GM23338 (cell line): ENCODE measurements around the gene TNFRSF8. TPM values are rescaled to one million over a fixed set of nuclear protein-coding genes. Genes with fewer than 3 reads are reported as not detected.

ENCODE experiments used
- ATAC-seq: fragments of 200-7000 bp; cut with Tn5 transposase; 3 replicates; pipeline ENCODE4 v1.9.1; 2020
- DNase-seq: peaks from one replicate; pipeline ENCODE4 v3.0.0-alpha.2; 2015; ENCODE audit warnings: low spot score
- H2AFZ ChIP-seq: fragments of 200-600 bp; sonication (generic); 2 replicates; pipeline ENCODE4 v1.8.0; 2016; ENCODE audit warnings: antibody characterized with exemption, mild to moderate bottlenecking, moderate library complexity
- H3F3A ChIP-seq: fragments of 200-600 bp; sonication (generic); replicated peaks from 2 replicates; pipeline ENCODE4 v1.8.0; 2017; ENCODE audit warnings: antibody characterized with exemption, mixed run types, low read depth
- H3K27ac ChIP-seq: fragments of 200-600 bp; sonication (generic); 2 replicates; pipeline ENCODE4 v1.6.1; 2016; ENCODE audit warnings: low read depth
- H3K27me3 ChIP-seq: fragments of 200-600 bp; sonication (generic); 2 replicates; pipeline ENCODE4 v1.8.0; 2016; ENCODE audit warnings: mild to moderate bottlenecking, mixed run types, moderate library complexity; ENCODE audit not compliant: insufficient read depth
- H3K36me3 ChIP-seq: fragments of 200-600 bp; sonication (generic); 2 replicates; pipeline ENCODE4 v1.8.0; 2016; ENCODE audit warnings: mild to moderate bottlenecking; ENCODE audit not compliant: insufficient read depth
- H3K4me1 ChIP-seq: fragments of 200-600 bp; sonication (generic); 2 replicates; pipeline ENCODE4 v1.8.0; 2016; ENCODE audit warnings: mild to moderate bottlenecking, moderate library complexity; ENCODE audit not compliant: insufficient read depth
- H3K4me2 ChIP-seq: fragments of 200-600 bp; sonication (generic); 2 replicates; pipeline ENCODE4 v1.7.1; 2017; ENCODE audit warnings: mixed run types
- H3K4me3 ChIP-seq: fragments of 200-600 bp; sonication (generic); 2 replicates; pipeline ENCODE4 v1.6.1; 2016; ENCODE audit warnings: mixed run types
- H3K79me2 ChIP-seq: fragments of 200-600 bp; sonication (generic); replicated peaks from 2 replicates; pipeline ENCODE4 v1.8.0; 2017; ENCODE audit warnings: mild to moderate bottlenecking; ENCODE audit not compliant: insufficient read depth
- H3K9me2 ChIP-seq: fragments of 200-600 bp; sonication (generic); 2 replicates; pipeline ENCODE4 v1.8.0; 2017; ENCODE audit not compliant: insufficient read depth
- H4K20me1 ChIP-seq: fragments of 200-600 bp; sonication (generic); replicated peaks from 2 replicates; pipeline ENCODE4 v1.8.0; 2017; ENCODE audit warnings: mild to moderate bottlenecking; ENCODE audit not compliant: insufficient read depth
- H3K27ac Mint-ChIP-seq: 2 replicates; pipeline ENCODE4 v1.8.0; 2020; ENCODE audit warnings: inconsistent platforms, mild to moderate bottlenecking, moderate library complexity, mixed read lengths
- H3K27me3 Mint-ChIP-seq: 3 replicates; pipeline ENCODE4 v1.8.0; 2022; ENCODE audit warnings: low read depth, mild to moderate bottlenecking, moderate library complexity, mixed read lengths, inconsistent platforms; ENCODE audit not compliant: insufficient read depth, poor library complexity
- H3K36me3 Mint-ChIP-seq: 3 replicates; pipeline ENCODE4 v1.8.0; 2021; ENCODE audit warnings: low read depth, mild to moderate bottlenecking, inconsistent platforms, moderate library complexity, mixed read lengths
- H3K4me1 Mint-ChIP-seq: 3 replicates; pipeline ENCODE4 v1.8.0; 2020; ENCODE audit warnings: mild to moderate bottlenecking, inconsistent platforms, mixed read lengths
- H3K4me3 Mint-ChIP-seq: 3 replicates; pipeline ENCODE4 v1.8.0; 2021; ENCODE audit warnings: moderate library complexity, mild to moderate bottlenecking, inconsistent platforms, mixed read lengths
- H3K9me3 Mint-ChIP-seq: 3 replicates; pipeline ENCODE4 v1.8.0; 2020; ENCODE audit warnings: moderate library complexity, mild to moderate bottlenecking, inconsistent platforms, mixed read lengths
- CREB1 ChIP-seq: fragments of 250-450 bp; sonication (Bioruptor Pico); IDR thresholded peaks from 2 replicates; pipeline ENCODE4 v1.5.0; 2020; ENCODE audit warnings: low read depth, mild to moderate bottlenecking, moderate library complexity
- CTCF ChIP-seq, 2 experiments: fragments of 200-600 bp in 1 of 2; sonication (generic) in 1 of 2; conservative IDR thresholded peaks; 2 replicates each; pipeline versions ENCODE4 v1.5.1 to v1.6.1; 2016 to 2017; ENCODE audit warnings: antibody characterized with exemption in 2 of 2, low read depth in 2 of 2, mild to moderate bottlenecking in 2 of 2, moderate library complexity in 1 of 2
- ETS1 ChIP-seq: IDR thresholded peaks from 2 replicates; pipeline ENCODE4 v1.6.1; 2016; ENCODE audit warnings: antibody characterized with exemption
- EZH2 ChIP-seq: fragments of 200-600 bp; sonication (generic); IDR thresholded peaks from one replicate; pipeline ENCODE4 v1.8.0; 2017; ENCODE audit warnings: antibody characterized with exemption, mild to moderate bottlenecking, low read depth; ENCODE audit not compliant: unreplicated experiment
- EZH2phosphoT487 ChIP-seq: fragments of 200-600 bp; sonication (generic); IDR thresholded peaks from one replicate; pipeline ENCODE4 v1.8.1; 2018; ENCODE audit warnings: antibody characterized with exemption; ENCODE audit not compliant: unreplicated experiment
- JUNB ChIP-seq: IDR thresholded peaks from one replicate; pipeline ENCODE4 v1.6.1; 2016; ENCODE audit warnings: antibody characterized with exemption; ENCODE audit not compliant: unreplicated experiment
- REST ChIP-seq: IDR thresholded peaks from one replicate; pipeline ENCODE4 v1.6.1; 2018; ENCODE audit warnings: antibody characterized with exemption; ENCODE audit not compliant: unreplicated experiment
- ZNF114 ChIP-seq: fragments of 250-450 bp; sonication (Bioruptor Pico); IDR thresholded peaks from 2 replicates; pipeline ENCODE4 v1.5.0; 2020; ENCODE audit warnings: mild to moderate bottlenecking, moderate library complexity
- ZNF331 ChIP-seq: fragments of 250-450 bp; sonication (Bioruptor Pico); IDR thresholded peaks from 2 replicates; pipeline ENCODE4 v1.5.0; 2020; ENCODE audit warnings: low read depth, mild to moderate bottlenecking, moderate library complexity
- polyA plus RNA-seq: library from polyadenylated mRNA; unstranded; fragments of >200 nt; fragmentation: Nextera tagmentation; extraction: Ambion mirVana; gene quantifications from 2 replicates; pipeline ENCODE4 v1.2.1, GENCODE V29; 2016
- total RNA-seq: library from RNA; depleted of rRNA; stranded (reverse); fragments of >200 nt; shearing (Covaris generic); gene quantifications from 2 replicates; pipeline ENCODE4 v1.2.3, GENCODE V29; 2014

The TNFRSF8 gene
- total and polyA plus RNA-seq, 2 experiments from 2014 or later, result 11.7 to 28.2 TPM

- no peaks in the 10 kb centered on the region; the same call in 1 of the 2 replicates for H4K20me1 ChIP-seq
- Mint-ChIP-seq H3K27me3 (peaks cover 4% of the 10 kb centered on the region), H3K36me3 (peaks cover 28% of the 10 kb centered on the region), H3K4me3 (peak overlapping the region; percentile 86), H3K4me1 (no peaks in the 10 kb centered on the region), H3K27ac (peak overlapping the region; percentile 97), H3K9me3 (no peaks in the 10 kb centered on the region)
- peak overlapping the region; percentile 92 for H3K4me2 ChIP-seq
- TF ChIP-seq ZNF331 (CRISPR knock-in tag) (no peak), REST (no peak), ZNF114 (CRISPR knock-in tag) (no peak), EZH2 (no peak), CTCF (conservative IDR thresholded peaks at IDR 0.05; ENCODE audit: low read depth in 2 of 2) (no peak), CREB1 (CRISPR knock-in tag) (no peak), EZH2phosphoT487 (no peak), ETS1 (no peak), JUNB (no peak)
- DNase-seq (peak; percentile 37), ATAC-seq (no peak)
- peaks cover 7% of the 10 kb centered on the region; the same call in 1 of the 2 replicates for H3K4me1 ChIP-seq
- peak overlapping the region; percentile 95 for H3K4me3 ChIP-seq
- no peaks in the 10 kb centered on the region for H3K27me3 ChIP-seq
- no peaks in the 10 kb centered on the region for H3K9me2 ChIP-seq
- H3K36me3 ChIP-seq, result peaks cover 18% of the 10 kb centered on the region
- H3F3A ChIP-seq, result peaks cover 10% of the 10 kb centered on the region; the same call in 1 of the 2 replicates
- peak overlapping the region; percentile 78 for H2AFZ ChIP-seq
- peak overlapping the region; percentile 80 for H3K27ac ChIP-seq
- peaks cover 24% of the 10 kb centered on the region for H3K79me2 ChIP-seq
Observed at GRCh38 chr1:12019858-12020509, 43.1 kb upstream of the TNFRSF8 start.
